Measurements from ENCODE around the gene SALL3. TPM values are rescaled to one million over a fixed set of nuclear protein-coding genes. Genes with fewer than 3 reads are reported as not detected.

Gene SALL3
- total and polyA plus RNA-seq, 2 of the 4 experiments (the other 2 are of a cell fraction), result not detected

- no peak overlapping the region for H4K5ac ChIP-seq (ENCODE audit: low read depth, low read length)
- in situ Hi-C loops (cut with MboI; ENCODE audit: low sequenced_read_pairs) (no loop called here), dilution Hi-C loops (cut with HindIII; ENCODE audit: low sequenced_read_pairs, unreplicated experiment) (no loop called here), intact Hi-C loops (cut with micrococcal nuclease) (no loop called here)
- H3K9me3 ChIP-seq (ENCODE audit: control insufficient read depth, insufficient read depth, low read length), result peaks cover 44% of the 10 kb centered on the region
- H3K4me2 ChIP-seq (ENCODE audit: low read depth, low read length), result no peak overlapping the region
- H3K4me3 ChIP-seq (ENCODE audit: insufficient read depth, low read depth, low read length), result no peak overlapping the region
- DNase-seq, result no peak
- no peak for ATAC-seq (ENCODE audit: low read depth)
- POLR2A ChIA-PET (ENCODE audit: unreplicated experiment), result no interaction called here
- H4K20me1 ChIP-seq (ENCODE audit: insufficient read depth, low read length), result no peaks in the 10 kb centered on the region
- no peak overlapping the region for H2BK20ac ChIP-seq (ENCODE audit: low read depth, low read length)
- no peak overlapping the region for H4K8ac ChIP-seq (ENCODE audit: low read depth in 2 of 2, low read length in 2 of 2)
- no peak overlapping the region for H2BK15ac ChIP-seq (ENCODE audit: low read depth, low read length)
- H3K27ac ChIP-seq (ENCODE audit: insufficient read depth, low read length), result no peak overlapping the region
- H3K23ac ChIP-seq (ENCODE audit: low read depth, low read length), result no peak overlapping the region
- no peak overlapping the region for H3K18ac ChIP-seq (ENCODE audit: low read depth, low read length)
- no peak overlapping the region for H3K56ac ChIP-seq (ENCODE audit: extremely low read depth, insufficient read depth, low read length)
- no peak overlapping the region for H2AFZ ChIP-seq (replicated peaks; ENCODE audit: low read length, poor library complexity)
- H2BK5ac ChIP-seq (ENCODE audit: low read depth, low read length, poor library complexity, severe bottlenecking), result no peak overlapping the region
- no peak overlapping the region for H4K91ac ChIP-seq (ENCODE audit: insufficient read depth, low read depth, low read length)
- no CpG with 5 or more reads among the region's 5 CpGs for WGBS, 2 experiments (ENCODE audit: extremely low coverage in 2 of 2, insufficient read length in 1 of 2)
- no peak overlapping the region for H3K9ac ChIP-seq (ENCODE audit: low read depth, low read length)
- BruUV-seq (replicated peaks), result no TSS peak
- H2AK5ac ChIP-seq (ENCODE audit: low read depth, low read length), result no peak overlapping the region
- H3K4me1 ChIP-seq (ENCODE audit: control insufficient read depth, insufficient read depth, low read length), result no peaks in the 10 kb centered on the region
- no peaks in the 10 kb centered on the region for H3K36me3 ChIP-seq (ENCODE audit: control insufficient read depth, insufficient read depth, low read length)
- no peak overlapping the region for H2BK120ac ChIP-seq (ENCODE audit: low read depth, low read length)
- H3K14ac ChIP-seq (replicated peaks; ENCODE audit: low read depth, low read length), result no peak overlapping the region
- H3K27me3 ChIP-seq (ENCODE audit: control insufficient read depth, insufficient read depth, low read length), result no peaks in the 10 kb centered on the region
- H2AK9ac ChIP-seq (replicated peaks; ENCODE audit: low read depth, low read length, poor library complexity), result no peak overlapping the region
- CTCF ChIA-PET, result no interaction called here
- no peaks in the 10 kb centered on the region for H3K9me1 ChIP-seq (ENCODE audit: insufficient read depth, low read length)
- TF ChIP-seq MAZ (IDR thresholded peaks at IDR 0.05; ENCODE audit: borderline replicate concordance, low read depth, low read length) (no peak), NFE2L2 (IDR thresholded peaks at IDR 0.05; ENCODE audit: low read depth, low read length) (no peak), MAFK (IDR thresholded peaks at IDR 0.05; ENCODE audit: low read depth, low read length) (no peak), CTCF (conservative IDR thresholded peaks at IDR 0.05; ENCODE audit: low read depth, low read length) (no peak), CEBPB (IDR thresholded peaks at IDR 0.05; ENCODE audit: low read depth, low read length) (no peak), RCOR1 (IDR thresholded peaks at IDR 0.05; ENCODE audit: insufficient replicate concordance, low read length) (no peak), RFX5 (IDR thresholded peaks at IDR 0.05; ENCODE audit: low read depth, low read length) (no peak), ELK1 (IDR thresholded peaks at IDR 0.05; ENCODE audit: borderline replicate concordance, low read depth, low read length) (no peak), SMC3 (IDR thresholded peaks at IDR 0.05; ENCODE audit: low read depth, low read length) (no peak), RAD21 (IDR thresholded peaks at IDR 0.05; ENCODE audit: low read length) (no peak), USF2 (IDR thresholded peaks at IDR 0.05; ENCODE audit: low read depth, low read length) (no peak), CHD1 (IDR thresholded peaks at IDR 0.05; ENCODE audit: low read depth, low read length) (no peak), MXI1 (IDR thresholded peaks at IDR 0.05; ENCODE audit: borderline replicate concordance, low read depth, low read length) (no peak), FOS (IDR thresholded peaks at IDR 0.05; ENCODE audit: low read depth, low read length) (no peak), BHLHE40 (IDR thresholded peaks at IDR 0.05; ENCODE audit: low read depth, low read length) (no peak), POLR2A (IDR thresholded peaks at IDR 0.05; ENCODE audit: low read depth, low read length) (no peak)
- H3K79me1 ChIP-seq (ENCODE audit: low read depth in 1 of 2, low read length in 2 of 2), result no peaks in the 10 kb centered on the region
- no peak overlapping the region for H3K4ac ChIP-seq (ENCODE audit: low read depth, low read length)
These were observed 40.5 kb upstream of the SALL3 start for GRCh38 chr18:78939105-78939504.
